H7 (cell line): ENCODE measurements around the gene AMPD2. TPM values are rescaled to one million over a fixed set of nuclear protein-coding genes. Genes with fewer than 3 reads are reported as not detected.

Experiments used
- total RNA-seq: library from RNA; depleted of rRNA; stranded (reverse); fragments of >200 nt; shearing (Covaris generic); gene quantifications from 2 replicates; pipeline ENCODE4 v1.2.3, GENCODE V29; 2014; rRNA removed

Gene AMPD2
- total RNA-seq, 1 experiment from 2014 or later: 83.7 TPM

Other genes with a start within 250 kb of the AMPD2 start
- gene SORT1, start 221.9 kb upstream of the AMPD2 start, total RNA-seq: 12.4 and 15.9 TPM in 2 replicates
- gene PSMA5, start 193.4 kb upstream of the AMPD2 start, total RNA-seq: 141 and 142 TPM in 2 replicates
- gene SYPL2, start 153.3 kb upstream of the AMPD2 start, total RNA-seq: 1.1 and 4.4 TPM in 2 replicates
- gene ATXN7L2, start 135.9 kb upstream of the AMPD2 start, total RNA-seq: 9.6 and 9.9 TPM in 2 replicates
- 3.1 and 4.2 TPM in 2 replicates for gene CYB561D1, start 125.7 kb upstream of the AMPD2 start, total RNA-seq
- gene AMIGO1, start 110.1 kb upstream of the AMPD2 start, total RNA-seq: 1.1 and 1.9 TPM in 2 replicates
- gene GPR61, start 80.0 kb upstream of the AMPD2 start, total RNA-seq: 0.17 TPM in 1 of 2 replicates, not detected in the other
- 13.3 and 14.6 TPM in 2 replicates for gene GNAI3, start 71.2 kb upstream of the AMPD2 start, total RNA-seq
- not detected in 2 replicates for gene GNAT2, start 221 bp upstream of the AMPD2 start, total RNA-seq
- 31.2 and 43.2 TPM in 2 replicates for gene GSTM4, start 36.3 kb downstream of the AMPD2 start, total RNA-seq
- 10.8 and 17.7 TPM in 2 replicates for gene GSTM2, start 48.2 kb downstream of the AMPD2 start, total RNA-seq
- not detected in 2 replicates for gene GSTM1, start 68.0 kb downstream of the AMPD2 start, total RNA-seq
- gene GSTM5, start 92.4 kb downstream of the AMPD2 start, total RNA-seq: not detected in 2 replicates
- 24.7 and 27.3 TPM in 2 replicates for gene GSTM3, start 121.2 kb downstream of the AMPD2 start, total RNA-seq
- gene EPS8L3, start 144.1 kb downstream of the AMPD2 start, total RNA-seq: not detected in 2 replicates